ENCODE measurements around the gene PUM1.

PUM1 gene

GRCh38 chr1:30882678-30883388 is 182.7 kb downstream of the PUM1 start:
- no peaks in the 10 kb centered on the region for H3K9me2 ChIP-seq (replicated peaks; ENCODE audit: control insufficient read depth, low read length)
- H3K4me1 ChIP-seq (ENCODE audit: control insufficient read depth, low read length) = peaks cover 17% of the 10 kb centered on the region
- no peaks in the 10 kb centered on the region; the same call in 1 of the 2 replicates for H4K20me1 ChIP-seq (ENCODE audit: control insufficient read depth, insufficient read depth, low read depth, low read length)
- peaks cover 55% of the 10 kb centered on the region for H3K27me3 ChIP-seq (ENCODE audit: control insufficient read depth, low read length)
- no peaks in the 10 kb centered on the region for H3K36me3 ChIP-seq (ENCODE audit: control insufficient read depth, low read length)
- no peaks in the 10 kb centered on the region for H3K79me2 ChIP-seq (ENCODE audit: control insufficient read depth, low read length)
- H3K27ac ChIP-seq (ENCODE audit: low read depth, low read length) = no peak overlapping the region
- no peak overlapping the region for H3K4me3 ChIP-seq (ENCODE audit: low read length)
- TF ChIP-seq EZH2phosphoT487 (IDR thresholded peaks at IDR 0.05; ENCODE audit: borderline replicate concordance, low read length) = no peak
- TF ChIP-seq, protein P1, sequence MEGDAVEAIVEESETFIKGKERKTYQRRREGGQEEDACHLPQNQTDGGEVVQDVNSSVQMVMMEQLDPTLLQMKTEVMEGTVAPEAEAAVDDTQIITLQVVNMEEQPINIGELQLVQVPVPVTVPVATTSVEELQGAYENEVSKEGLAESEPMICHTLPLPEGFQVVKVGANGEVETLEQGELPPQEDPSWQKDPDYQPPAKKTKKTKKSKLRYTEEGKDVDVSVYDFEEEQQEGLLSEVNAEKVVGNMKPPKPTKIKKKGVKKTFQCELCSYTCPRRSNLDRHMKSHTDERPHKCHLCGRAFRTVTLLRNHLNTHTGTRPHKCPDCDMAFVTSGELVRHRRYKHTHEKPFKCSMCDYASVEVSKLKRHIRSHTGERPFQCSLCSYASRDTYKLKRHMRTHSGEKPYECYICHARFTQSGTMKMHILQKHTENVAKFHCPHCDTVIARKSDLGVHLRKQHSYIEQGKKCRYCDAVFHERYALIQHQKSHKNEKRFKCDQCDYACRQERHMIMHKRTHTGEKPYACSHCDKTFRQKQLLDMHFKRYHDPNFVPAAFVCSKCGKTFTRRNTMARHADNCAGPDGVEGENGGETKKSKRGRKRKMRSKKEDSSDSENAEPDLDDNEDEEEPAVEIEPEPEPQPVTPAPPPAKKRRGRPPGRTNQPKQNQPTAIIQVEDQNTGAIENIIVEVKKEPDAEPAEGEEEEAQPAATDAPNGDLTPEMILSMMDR (IDR thresholded peaks at IDR 0.05; ENCODE audit: low read depth, low read length, poor library complexity, severe bottlenecking) = no peak
- H3K9me3 ChIP-seq (ENCODE audit: control insufficient read depth, insufficient read depth, low read length) = no peaks in the 10 kb centered on the region
- no peak overlapping the region for H3K4me2 ChIP-seq (ENCODE audit: low read length)
- H3F3A ChIP-seq (ENCODE audit: control insufficient read depth, insufficient read depth) = peaks cover 4% of the 10 kb centered on the region; the same call in 1 of the 2 replicates
